GM19023 (cell line): ENCODE results near the gene SFXN3.

Experiments
- ATAC-seq: cut with Tn5 transposase; IDR thresholded peaks from one replicate; pipeline ENCODE4 v1.9.1; 2021; ENCODE audit warnings: mild to moderate bottlenecking, moderate library complexity; ENCODE audit not compliant: unreplicated experiment

SFXN3 gene

GRCh38 chr10:101071885-101072433 is 40.9 kb downstream of the SFXN3 start:
- ATAC-seq: no peak

GRCh38 chr10:101072923-101073322 is 41.9 kb downstream of the SFXN3 start:
- no peak for ATAC-seq

- ATAC-seq: no peak
Measured at GRCh38 chr10:101073631-101074030, 42.6 kb downstream of the SFXN3 start.

GRCh38 chr10:101075775-101076174 is 44.7 kb downstream of the SFXN3 start:
- ATAC-seq: no peak

GRCh38 chr10:101076630-101077029 is 45.6 kb downstream of the SFXN3 start:
- no peak for ATAC-seq

GRCh38 chr10:101079874-101080273 is 48.8 kb downstream of the SFXN3 start:
- ATAC-seq: no peak

GRCh38 chr10:101080933-101081931 is 50.2 kb downstream of the SFXN3 start:
- ATAC-seq: no peak

GRCh38 chr10:101085846-101086245 is 54.8 kb downstream of the SFXN3 start:
- ATAC-seq: no peak

GRCh38 chr10:101087376-101087775 is 56.3 kb downstream of the SFXN3 start:
- ATAC-seq: no peak

GRCh38 chr10:101087965-101088364 is 56.9 kb downstream of the SFXN3 start:
- ATAC-seq: no peak

- ATAC-seq: no peak
Measured at GRCh38 chr10:101089520-101090299, 58.7 kb downstream of the SFXN3 start.

GRCh38 chr10:101090597-101090996 is 59.6 kb downstream of the SFXN3 start:
- no peak for ATAC-seq
